Duodenal mucosa (tissue), 2 donors: ENCODE results near the gene DCTN5.

Experiments
- H3K27ac ChIP-seq: one replicate; pipeline ENCODE4 v1.7.0; 2013; ENCODE audit warnings: low read depth, low read length
- H3K27me3 ChIP-seq, 2 donors: one replicate each; pipeline ENCODE4 v1.7.0; 2013; ENCODE audit warnings: low read length in 2 of 2, control low read depth in 1 of 2; ENCODE audit not compliant: insufficient read depth in 2 of 2, control insufficient read depth in 1 of 2
- H3K36me3 ChIP-seq, 2 donors: one replicate each; pipeline ENCODE4 v1.7.0; 2013; ENCODE audit warnings: low read length in 2 of 2, control low read depth in 1 of 2; ENCODE audit not compliant: insufficient read depth in 2 of 2, control insufficient read depth in 1 of 2
- H3K4me1 ChIP-seq, 2 donors: one replicate each; pipeline ENCODE4 v1.7.0; 2013; ENCODE audit warnings: low read length in 2 of 2, control low read depth in 1 of 2; ENCODE audit not compliant: insufficient read depth in 2 of 2, control insufficient read depth in 1 of 2
- H3K4me3 ChIP-seq, 2 donors: one replicate each; pipeline ENCODE4 v1.7.0; 2013; ENCODE audit warnings: low read length in 2 of 2, low read depth in 1 of 2
- H3K9ac ChIP-seq, 2 donors: one replicate each; pipeline ENCODE4 v1.7.0; 2013; ENCODE audit warnings: low read length in 2 of 2, low read depth in 1 of 2
- H3K9me3 ChIP-seq, 2 donors: one replicate each; pipeline ENCODE4 v1.7.0; 2013; ENCODE audit warnings: low read length in 2 of 2, control low read depth in 1 of 2; ENCODE audit not compliant: control insufficient read depth in 1 of 2

Gene DCTN5

GRCh38 chr16:23691483-23692189, 50.4 kb downstream of the DCTN5 start:
- no peak overlapping the region for H3K9ac ChIP-seq
- H3K36me3 ChIP-seq, result peaks cover 32 to 67% of the 10 kb centered on the region in 2 donors
- H3K4me3 ChIP-seq, result no peak overlapping the region
- H3K27me3 ChIP-seq, result no peaks in the 10 kb centered on the region
- H3K9me3 ChIP-seq, result no peaks in the 10 kb centered on the region
- H3K4me1 ChIP-seq, result no peaks in the 10 kb centered on the region
- H3K27ac ChIP-seq, result no peak overlapping the region

GRCh38 chr16:23692190-23692837, 51.0 kb downstream of the DCTN5 start:
- Histone ChIP-seq H3K9ac (no peak overlapping the region), H3K27me3 (no peaks in the 10 kb centered on the region), H3K27ac (no peak overlapping the region), H3K4me3 (no peak overlapping the region), H3K4me1 (no peaks in the 10 kb centered on the region), H3K36me3 (peaks cover 33 to 62% of the 10 kb centered on the region in 2 donors), H3K9me3 (no peaks in the 10 kb centered on the region)

- Histone ChIP-seq H3K27ac (no peak overlapping the region), H3K4me1 (peaks cover 5 to 6% of the 10 kb centered on the region in 2 donors), H3K27me3 (no peaks in the 10 kb centered on the region), H3K4me3 (no peak overlapping the region), H3K9me3 (no peaks in the 10 kb centered on the region), H3K9ac (no peak overlapping the region), H3K36me3 (peaks cover 30 to 42% of the 10 kb centered on the region in 2 donors)
Measured at GRCh38 chr16:23694265-23694643, 53.0 kb downstream of the DCTN5 start.

GRCh38 chr16:23694644-23695373, 53.5 kb downstream of the DCTN5 start:
- H3K4me1 ChIP-seq, result peaks cover 5 to 8% of the 10 kb centered on the region in 2 donors
- no peak overlapping the region for H3K27ac ChIP-seq
- H3K4me3 ChIP-seq, result peak overlapping the region in 1 of 2 donors; percentile 36
- H3K36me3 ChIP-seq, result peaks cover 27 to 37% of the 10 kb centered on the region in 2 donors
- H3K27me3 ChIP-seq, result no peaks in the 10 kb centered on the region
- H3K9ac ChIP-seq, result no peak overlapping the region
- H3K9me3 ChIP-seq, result no peaks in the 10 kb centered on the region

DNA sequence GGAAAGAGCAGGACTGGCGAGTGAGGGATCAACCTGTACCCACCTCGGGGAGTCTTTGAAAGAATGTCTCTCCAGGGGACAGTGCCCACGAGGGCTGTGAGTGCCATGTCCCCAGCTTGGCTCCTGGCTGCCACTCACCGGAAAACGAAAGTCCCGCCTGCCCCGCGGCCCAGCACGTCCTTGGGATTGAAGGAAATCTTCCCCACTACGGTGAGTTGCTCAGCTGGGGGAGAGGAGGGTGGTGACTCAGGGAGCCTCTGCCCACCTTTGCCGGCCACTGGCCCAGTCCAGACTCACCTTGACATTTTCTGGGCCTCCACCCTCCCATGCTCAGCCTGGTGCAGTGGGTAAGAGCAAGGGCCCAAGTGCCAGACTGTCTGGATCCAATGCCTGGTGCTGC, 54.5 kb downstream of the DCTN5 start:
- Histone ChIP-seq H3K9me3 (no peaks in the 10 kb centered on the region), H3K4me1 (peaks cover 5 to 8% of the 10 kb centered on the region in 2 donors), H3K9ac (no peak overlapping the region), H3K36me3 (peaks cover 20 to 31% of the 10 kb centered on the region in 2 donors), H3K4me3 (no peak overlapping the region), H3K27me3 (no peaks in the 10 kb centered on the region), H3K27ac (no peak overlapping the region)

- Histone ChIP-seq H3K36me3 (peaks cover 9 to 24% of the 10 kb centered on the region in 2 donors), H3K4me1 (peaks cover 5 to 8% of the 10 kb centered on the region in 2 donors), H3K9me3 (no peaks in the 10 kb centered on the region), H3K27me3 (no peaks in the 10 kb centered on the region), H3K4me3 (peak overlapping the region in 1 of 2 donors; percentile 21), H3K27ac (peak overlapping the region; percentile 53), H3K9ac (peak overlapping the region; percentile 25 to 34)
Measured at GRCh38 chr16:23699100-23699499, 57.8 kb downstream of the DCTN5 start.

- H3K9me3 ChIP-seq, result no peaks in the 10 kb centered on the region
- H3K27ac ChIP-seq, result no peak overlapping the region
- no peak overlapping the region for H3K4me3 ChIP-seq
- H3K36me3 ChIP-seq, result peaks cover 6 to 26% of the 10 kb centered on the region in 2 donors
- no peak overlapping the region for H3K9ac ChIP-seq
- no peaks in the 10 kb centered on the region for H3K27me3 ChIP-seq
- H3K4me1 ChIP-seq, result peaks cover 5 to 8% of the 10 kb centered on the region in 2 donors
Measured at GRCh38 chr16:23700093-23700492, 58.8 kb downstream of the DCTN5 start.

GRCh38 chr16:23700509-23700908, 59.2 kb downstream of the DCTN5 start:
- Histone ChIP-seq H3K4me3 (no peak overlapping the region), H3K4me1 (peaks cover 5 to 8% of the 10 kb centered on the region in 2 donors), H3K36me3 (peaks cover 6 to 29% of the 10 kb centered on the region in 2 donors), H3K9ac (no peak overlapping the region), H3K27ac (no peak overlapping the region), H3K9me3 (no peaks in the 10 kb centered on the region), H3K27me3 (no peaks in the 10 kb centered on the region)

GRCh38 chr16:23701045-23701444, 59.8 kb downstream of the DCTN5 start:
- Histone ChIP-seq H3K27me3 (no peaks in the 10 kb centered on the region), H3K36me3 (peaks cover 6 to 29% of the 10 kb centered on the region in 2 donors), H3K27ac (no peak overlapping the region), H3K9me3 (no peaks in the 10 kb centered on the region), H3K4me1 (peaks cover 5 to 8% of the 10 kb centered on the region in 2 donors), H3K4me3 (no peak overlapping the region), H3K9ac (no peak overlapping the region)

DNA sequence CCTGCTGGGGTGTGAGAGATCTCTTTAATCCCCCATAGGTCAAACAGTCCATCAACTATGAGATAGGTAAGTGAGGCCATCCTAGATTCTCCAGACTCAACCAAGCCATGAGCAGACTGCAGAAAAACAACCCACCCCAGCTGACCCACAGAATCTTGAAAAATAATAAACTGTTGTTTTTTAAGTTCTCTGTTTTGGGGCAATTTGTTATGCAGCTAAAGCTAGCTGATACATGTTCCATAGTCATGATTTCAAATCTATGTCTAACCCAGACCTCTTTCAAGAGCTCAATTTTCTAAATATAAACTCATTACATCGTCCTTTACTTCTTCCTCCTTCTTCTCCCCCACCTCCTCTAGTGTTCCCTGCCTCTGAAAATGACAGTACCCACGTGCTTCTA, 61.7 kb downstream of the DCTN5 start:
- Histone ChIP-seq H3K4me3 (no peak overlapping the region), H3K9ac (no peak overlapping the region), H3K27ac (no peak overlapping the region), H3K9me3 (no peaks in the 10 kb centered on the region), H3K4me1 (peaks cover 5 to 8% of the 10 kb centered on the region in 2 donors), H3K36me3 (peaks cover 5 to 46% of the 10 kb centered on the region in 2 donors), H3K27me3 (no peaks in the 10 kb centered on the region)
